SK-N-SH (cell line): ENCODE measurements around the gene DYRK1A. TPM values are rescaled to one million over a fixed set of nuclear protein-coding genes. Genes with fewer than 3 reads are reported as not detected.
A peak's percentile ranks its signal among the peaks of the same experiment; 100 is the strongest.

Experiments
- CTCF ChIA-PET: fragments of 300-600, 350-600 bp; formaldehyde crosslinking; extraction: SDS; loops from one replicate; lab custom pipeline; 2021; lab: Yijun Ruan, JAX
- POLR2A ChIA-PET: fragments of 350-600 bp; sonication (Branson Sonifier 250); formaldehyde crosslinking; extraction: SDS; loops from one replicate; lab custom pipeline; 2020; ENCODE audit warnings: antibody characterized with exemption, inconsistent platforms; lab: Yijun Ruan, JAX
- DNase-seq: peaks from one replicate; pipeline ENCODE4 v3.0.0; 2012
- H2AFZ ChIP-seq: fragments of 200-600 bp; sonication (generic); 2 replicates; pipeline ENCODE4 v1.8.1; 2016; ENCODE audit warnings: antibody characterized with exemption, mild to moderate bottlenecking, low read depth
- H3F3A ChIP-seq: fragments of 200-600 bp; sonication (generic); replicated peaks from 2 replicates; pipeline ENCODE3; 2016; ENCODE audit warnings: antibody characterized with exemption, mild to moderate bottlenecking; ENCODE audit not compliant: insufficient read depth
- H3K27ac ChIP-seq, 2 experiments: fragments of 200-500 bp in 1 of 2; fragments of 200-600 bp in 1 of 2; sonication (Bioruptor generic) in 1 of 2; sonication (generic), shearing (Covaris generic) in 1 of 2; 2 replicates each; pipeline versions ENCODE4 v1.5.1 to v1.6.1; 2014 to 2016; ENCODE audit warnings: low read depth in 2 of 2, inconsistent platforms in 1 of 2, low read length in 1 of 2, mild to moderate bottlenecking in 1 of 2, mixed read lengths in 1 of 2
- H3K27me3 ChIP-seq: fragments of 200-600 bp; sonication (generic), shearing (Covaris generic); 2 replicates; pipeline ENCODE4 v1.6.1; 2016; ENCODE audit warnings: mixed run types; ENCODE audit not compliant: insufficient read depth
- H3K36me3 ChIP-seq, 2 experiments: fragments of 200-500 bp in 1 of 2; fragments of 200-600 bp in 1 of 2; sonication (Bioruptor generic) in 1 of 2; sonication (generic) in 1 of 2; replicated peaks in 1 of 2; 2 replicates each; pipeline versions ENCODE3 to v1.5.1; 2014 to 2016; ENCODE audit warnings: low read length in 1 of 2, mild to moderate bottlenecking in 1 of 2; ENCODE audit not compliant: insufficient read depth in 2 of 2, control insufficient read depth in 1 of 2
- H3K4me1 ChIP-seq, 2 experiments: fragments of 200-500 bp in 1 of 2; fragments of 200-600 bp in 1 of 2; sonication (Bioruptor generic) in 1 of 2; sonication (generic), shearing (Covaris generic) in 1 of 2; 2 replicates each; pipeline versions ENCODE4 v1.5.1 to v1.6.1; 2014 to 2016; ENCODE audit warnings: low read depth in 1 of 2, low read length in 1 of 2, mixed run types in 1 of 2; ENCODE audit not compliant: insufficient read depth in 2 of 2, control insufficient read depth in 1 of 2
- H3K4me2 ChIP-seq: fragments of 200-600 bp; sonication (generic), shearing (Covaris generic); 2 replicates; pipeline ENCODE4 v1.6.1; 2017; ENCODE audit warnings: mixed run types
- H3K4me3 ChIP-seq, 2 experiments: fragments of 200-500 bp in 1 of 2; fragments of 200-600 bp in 1 of 2; sonication (Bioruptor generic) in 1 of 2; sonication (generic), shearing (Covaris generic) in 1 of 2; 2 replicates each; pipeline versions ENCODE4 v1.5.1 to v1.8.1; 2014 to 2016; ENCODE audit warnings: low read depth in 2 of 2, inconsistent platforms in 1 of 2, low read length in 1 of 2, mild to moderate bottlenecking in 1 of 2, mixed read lengths in 1 of 2, moderate library complexity in 1 of 2
- H3K79me2 ChIP-seq: fragments of 200-600 bp; sonication (generic); 2 replicates; pipeline ENCODE4 v1.8.1; 2017; ENCODE audit warnings: mild to moderate bottlenecking; ENCODE audit not compliant: insufficient read depth
- H3K9ac ChIP-seq: fragments of 200-600 bp; sonication (generic); 2 replicates; pipeline ENCODE4 v1.6.1; 2017; ENCODE audit warnings: mixed run types
- H3K9me2 ChIP-seq: fragments of 200-600 bp; sonication (generic); 2 replicates; pipeline ENCODE4 v1.6.1; 2017; ENCODE audit warnings: mixed run types
- H3K9me3 ChIP-seq: fragments of 200-600 bp; sonication (generic); 2 replicates; pipeline ENCODE4 v1.6.1; 2017; ENCODE audit warnings: mixed run types, mild to moderate bottlenecking, moderate library complexity
- H4K20me1 ChIP-seq: fragments of 200-600 bp; sonication (generic); 2 replicates; pipeline ENCODE4 v1.6.1; 2017; ENCODE audit warnings: mild to moderate bottlenecking, mixed run types; ENCODE audit not compliant: insufficient read depth
- CHD2 ChIP-seq: fragments of 150-350 bp; IDR thresholded peaks from 2 replicates; pipeline ENCODE4 v1.6.1; 2018; ENCODE audit warnings: low read length; ENCODE audit not compliant: partially characterized antibody
- CTCF ChIP-seq: fragments of 200-600 bp; sonication (generic); IDR thresholded peaks from 2 replicates; pipeline ENCODE4 v1.6.1; 2017; ENCODE audit warnings: antibody characterized with exemption, mild to moderate bottlenecking, moderate library complexity
- ELF1 ChIP-seq: IDR thresholded peaks from 2 replicates; pipeline ENCODE4 v1.4.0; 2012
- EP300 ChIP-seq, 2 experiments: IDR thresholded peaks; 2 replicates each; pipeline versions ENCODE4 v1.4.0 to v1.6.1; 2012; ENCODE audit warnings: borderline replicate concordance in 1 of 2, low read depth in 1 of 2, low read length in 1 of 2
- EZH2phosphoT487 ChIP-seq: fragments of 200-600 bp; sonication (generic); IDR thresholded peaks from 2 replicates; pipeline ENCODE4 v1.6.1; 2017; ENCODE audit warnings: low read depth, mixed run types, mild to moderate bottlenecking, antibody characterized with exemption, moderate library complexity, borderline replicate concordance
- FOSL2 ChIP-seq: IDR thresholded peaks from 2 replicates; pipeline ENCODE4 v1.4.0; 2012; ENCODE audit warnings: low read depth, mild to moderate bottlenecking, moderate library complexity, borderline replicate concordance
- GABPA ChIP-seq: IDR thresholded peaks from 2 replicates; pipeline ENCODE4 v1.4.0; 2012; ENCODE audit warnings: low read depth, mild to moderate bottlenecking
- MAX ChIP-seq: IDR thresholded peaks from 2 replicates; pipeline ENCODE4 v1.4.0; 2012; ENCODE audit warnings: low read depth
- MEF2A ChIP-seq: IDR thresholded peaks from 2 replicates; pipeline ENCODE4 v1.4.0; 2012; ENCODE audit warnings: low read depth, borderline replicate concordance
- MXI1 ChIP-seq: IDR thresholded peaks from 2 replicates; pipeline ENCODE4 v1.6.1; 2012; ENCODE audit warnings: mild to moderate bottlenecking, low read depth, low read length, improper control_type of control experiment
- PBX3 ChIP-seq: IDR thresholded peaks from 2 replicates; pipeline ENCODE4; 2012
- RCOR1 ChIP-seq: fragments of 150-350 bp; IDR thresholded peaks from 2 replicates; pipeline ENCODE4 v1.6.1; 2017; ENCODE audit warnings: antibody characterized with exemption, low read length
- REST ChIP-seq: IDR thresholded peaks from 2 replicates; pipeline ENCODE4 v1.6.1; 2012; ENCODE audit warnings: mild to moderate bottlenecking, low read depth, low read length, moderate library complexity
- RXRA ChIP-seq: IDR thresholded peaks from 2 replicates; pipeline ENCODE4 v1.4.0; 2012; ENCODE audit warnings: low read depth, mild to moderate bottlenecking, borderline replicate concordance
- SMC3 ChIP-seq: IDR thresholded peaks from 2 replicates; pipeline ENCODE4 v1.6.1; 2012; ENCODE audit warnings: low read depth, low read length, improper control_type of control experiment
- USF1 ChIP-seq: IDR thresholded peaks from 2 replicates; pipeline ENCODE4 v1.4.0; 2012; ENCODE audit warnings: low read depth, borderline replicate concordance
- USF2 ChIP-seq: fragments of 150-350 bp; IDR thresholded peaks from 2 replicates; pipeline ENCODE4 v1.6.1; 2017; ENCODE audit warnings: antibody characterized with exemption, low read length, low read depth, borderline replicate concordance
- WGBS: methylation state at CpG from one replicate; pipeline ENCODE4 v1.1.6; 2017; ENCODE audit warnings: low lambda C conversion rate; 5-methylcytosine and 5-hydroxymethylcytosine counted together
- polyA plus RNA-seq, 3 experiments: library from polyadenylated mRNA; depleted of rRNA; stranded (reverse); fragments of >200 nt; gene quantifications; 2 replicates each; pipeline ENCODE4 v1.2.3, GENCODE V29; 2012

The DYRK1A gene
- polyA plus RNA-seq, 1 of the 3 experiments (the other 2 are of a cell fraction) = 19.3 TPM

- Histone ChIP-seq H3K4me3 (no peak overlapping the region), H3K27ac (peak overlapping the region; percentile 51 to 84), H3F3A (peaks cover 24% of the 10 kb centered on the region), H3K4me1 (peaks cover 9 to 21% of the 10 kb centered on the region in 2 experiments), H3K36me3 (peaks cover 0 to 3% of the 10 kb centered on the region in 2 experiments), H3K79me2 (peaks cover 99% of the 10 kb centered on the region), H3K9ac (no peak overlapping the region), H3K4me2 (peak overlapping the region; percentile 30; the same call in 1 of the 2 replicates), H3K27me3 (no peaks in the 10 kb centered on the region), H2AFZ (no peak overlapping the region), H4K20me1 (peaks cover 93% of the 10 kb centered on the region), H3K9me2 (no peaks in the 10 kb centered on the region), H3K9me3 (no peaks in the 10 kb centered on the region)
- WGBS = 94% methylated on average over 5 of the region's 5 CpGs
- ChIA-PET POLR2A (no interaction called here), CTCF (interaction anchor here (0.7 to 1.2 kb wide), 3 partner anchors 16 to 382 kb away, joined by 3 read pairs; no protein-coding TSS in a partner anchor)
- DNase-seq = no peak
- no peak for TF ChIP-seq SMC3
- TF ChIP-seq USF1 = no peak
- no peak for TF ChIP-seq RXRA
- no peak for TF ChIP-seq MXI1
- no peak for TF ChIP-seq FOSL2
- TF ChIP-seq MAX = no peak
- no peak for TF ChIP-seq GABPA
- no peak for TF ChIP-seq CTCF
- no peak for TF ChIP-seq USF2
- no peak for TF ChIP-seq PBX3
- TF ChIP-seq ELF1 = no peak
- TF ChIP-seq EP300 (IDR thresholded peaks at IDR 0.05; ENCODE audit: borderline replicate concordance in 1 of 2, low read depth in 1 of 2, low read length in 1 of 2) = no peak
- no peak for TF ChIP-seq MEF2A
- TF ChIP-seq RCOR1 = no peak
- no peak for TF ChIP-seq REST
- no peak for TF ChIP-seq EZH2phosphoT487
- no peak for TF ChIP-seq CHD2
Observed at GRCh38 chr21:37413553-37414291, 47.1 kb downstream of the DYRK1A start.
